ENCODE data around the gene PRELP. TPM values are rescaled to one million over a fixed set of nuclear protein-coding genes. Genes with fewer than 3 reads are reported as not detected.

Gene PRELP
- total and polyA plus RNA-seq, 10 donors, result 4.9 to 50.3 (median 29.2) TPM

- H3K36me3 ChIP-seq, result no peaks in the 10 kb centered on the region
- H3K4me1 ChIP-seq, result peaks cover 0 to 22% (median 4%) of the 10 kb centered on the region in 6 donors
- H3K27me3 ChIP-seq (replicated peaks in 1 of 7), result peaks cover 0 to 46% (median 0%) of the 10 kb centered on the region in 7 donors
- 89 to 100% (median 96%) methylated on average over 2 of the region's 2 CpGs for WGBS, 5 donors
- H3K9me3 ChIP-seq, result no peaks in the 10 kb centered on the region
- H3K27ac ChIP-seq, result no peak overlapping the region
- intact Hi-C loops (cut with DNase I; ENCODE audit: low total_unique reads), result no loop called here
- TF ChIP-seq POLR2A (IDR thresholded peaks at IDR 0.05) (no peak), CTCF (IDR thresholded peaks at IDR 0.05 in 8 of 11, conservative IDR thresholded peaks at IDR 0.05 in 3 of 11) (no peak), POLR2AphosphoS5 (IDR thresholded peaks at IDR 0.05) (no peak)
- no peak for DNase-seq
- no peak overlapping the region for H3K4me3 ChIP-seq
These were observed 7.3 kb upstream of the PRELP start for GRCh38 chr1:203468326-203468725.

- no peak overlapping the region for H3K27ac ChIP-seq
- H3K27me3 ChIP-seq (replicated peaks in 1 of 7), result peaks cover 0 to 32% (median 0%) of the 10 kb centered on the region in 7 donors
- peaks cover 0 to 19% (median 0%) of the 10 kb centered on the region in 6 donors for H3K4me1 ChIP-seq
- TF ChIP-seq CTCF (IDR thresholded peaks at IDR 0.05 in 8 of 11, conservative IDR thresholded peaks at IDR 0.05 in 3 of 11) (no peak), POLR2AphosphoS5 (IDR thresholded peaks at IDR 0.05) (no peak), POLR2A (IDR thresholded peaks at IDR 0.05) (no peak)
- H3K9me3 ChIP-seq, result no peaks in the 10 kb centered on the region
- intact Hi-C loops (cut with DNase I; ENCODE audit: low total_unique reads), result no loop called here
- no peak for DNase-seq
- WGBS, 5 donors, result 63 to 76% (median 66%) methylated on average over 5 of the region's 5 CpGs
- no peaks in the 10 kb centered on the region for H3K36me3 ChIP-seq
- no peak overlapping the region for H3K4me3 ChIP-seq
These were observed 5.4 kb upstream of the PRELP start for GRCh38 chr1:203470240-203470639.

- no peak for DNase-seq
- no peak overlapping the region for H3K27ac ChIP-seq
- TF ChIP-seq CTCF (IDR thresholded peaks at IDR 0.05 in 8 of 11, conservative IDR thresholded peaks at IDR 0.05 in 3 of 11) (no peak), POLR2AphosphoS5 (IDR thresholded peaks at IDR 0.05) (no peak)
- intact Hi-C loops (cut with DNase I; ENCODE audit: low total_unique reads), result no loop called here
- H3K4me3 ChIP-seq, result no peak overlapping the region
- H3K27me3 ChIP-seq (replicated peaks in 1 of 7), result peaks cover 0 to 45% (median 0%) of the 10 kb centered on the region in 7 donors
- H3K4me1 ChIP-seq, result peaks cover 0 to 9% (median 0%) of the 10 kb centered on the region in 6 donors
- H3K36me3 ChIP-seq, result no peaks in the 10 kb centered on the region
- H3K9me3 ChIP-seq, result no peaks in the 10 kb centered on the region
- 72 to 87% (median 82%) methylated on average over 5 to 6 of the region's 6 CpGs for WGBS, 5 donors
These were observed 3.8 kb upstream of the PRELP start for GRCh38 chr1:203471841-203472240.

GRCh38 chr1:203473281-203473680 is 2.3 kb upstream of the PRELP start:
- WGBS, 5 donors, result 61 to 84% (median 79%) methylated on average over 4 of the region's 4 CpGs
- H3K9me3 ChIP-seq, result no peaks in the 10 kb centered on the region
- no peak overlapping the region for H3K4me3 ChIP-seq
- intact Hi-C loops (cut with DNase I; ENCODE audit: low total_unique reads), result no loop called here
- H3K4me1 ChIP-seq, result peaks cover 0 to 13% (median 0%) of the 10 kb centered on the region in 6 donors
- TF ChIP-seq POLR2A (IDR thresholded peaks at IDR 0.05), result no peak
- no peak for TF ChIP-seq POLR2AphosphoS5 (IDR thresholded peaks at IDR 0.05)
- TF ChIP-seq CTCF (IDR thresholded peaks at IDR 0.05 in 8 of 11, conservative IDR thresholded peaks at IDR 0.05 in 3 of 11), result no peak
- H3K36me3 ChIP-seq, result no peaks in the 10 kb centered on the region
- no peak overlapping the region for H3K27ac ChIP-seq
- DNase-seq, result no peak
- peaks cover 0 to 53% (median 0%) of the 10 kb centered on the region in 7 donors for H3K27me3 ChIP-seq (replicated peaks in 1 of 7)

Data from spleen (tissue), 11 donors.